NK-92 (cell line): ENCODE data around the gene UBTD1.
"Not testable (repeated sequence)": the region's sequence is repeated elsewhere in the genome, so short reads cannot be mapped to it uniquely, and the experiment has no call there.

ENCODE experiments used
- DNase-seq: peaks from one replicate; lab custom pipeline; 2025; ENCODE audit not compliant: unreplicated experiment; lab: John Stamatoyannopoulos, UW

UBTD1 gene

GRCh38 chr10:97512993-97513392 lies 14.3 kb downstream of the UBTD1 start:
- no peak for DNase-seq

GRCh38 chr10:97514344-97514743 lies 15.6 kb downstream of the UBTD1 start:
- no peak for DNase-seq

- no peak for DNase-seq
Observed at GRCh38 chr10:97515271-97515978, 16.7 kb downstream of the UBTD1 start.

GRCh38 chr10:97517096-97517750 lies 18.5 kb downstream of the UBTD1 start:
- DNase-seq = no peak

GRCh38 chr10:97517778-97518300 lies 19.1 kb downstream of the UBTD1 start:
- no peak for DNase-seq

- DNase-seq = no peak
Observed at GRCh38 chr10:97518301-97519043, 19.7 kb downstream of the UBTD1 start.

GRCh38 chr10:97519342-97519741 lies 20.6 kb downstream of the UBTD1 start:
- no peak for DNase-seq

GRCh38 chr10:97520520-97520919 lies 21.8 kb downstream of the UBTD1 start:
- DNase-seq = no peak

- no peak for DNase-seq
Observed at GRCh38 chr10:97520978-97521761, 22.4 kb downstream of the UBTD1 start.

- DNase-seq = no peak
Observed at GRCh38 chr10:97522071-97522470, 23.3 kb downstream of the UBTD1 start.

- DNase-seq = no peak
Observed at GRCh38 chr10:97522937-97523336, 24.2 kb downstream of the UBTD1 start.

- DNase-seq = no peak
Observed at GRCh38 chr10:97525086-97525485, 26.4 kb downstream of the UBTD1 start.

GRCh38 chr10:97525683-97526110 lies 27.0 kb downstream of the UBTD1 start:
- no peak for DNase-seq

- not testable (repeated sequence) for DNase-seq
Observed at GRCh38 chr10:97528876-97529275, 30.2 kb downstream of the UBTD1 start.

- no peak for DNase-seq
Observed at GRCh38 chr10:97529685-97530465, 31.2 kb downstream of the UBTD1 start.

- DNase-seq = no peak
Observed at GRCh38 chr10:97531401-97531986, 32.8 kb downstream of the UBTD1 start.

GRCh38 chr10:97532935-97533671 lies 34.4 kb downstream of the UBTD1 start:
- no peak for DNase-seq

GRCh38 chr10:97533888-97534287 lies 35.2 kb downstream of the UBTD1 start:
- DNase-seq = no peak

GRCh38 chr10:97534746-97535367 lies 36.1 kb downstream of the UBTD1 start:
- no peak for DNase-seq
